Neural cell (in vitro differentiated cells): ENCODE measurements around the gene FTSJ3. TPM values are rescaled to one million over a fixed set of nuclear protein-coding genes. Genes with fewer than 3 reads are reported as not detected.
"Not testable (repeated sequence)": the region's sequence is repeated elsewhere in the genome, so short reads cannot be mapped to it uniquely, and the experiment has no call there.

Experiments
- H2AFZ ChIP-seq: fragments of 200-600, 300-800 bp; sonication (generic), shearing (Covaris generic); 2 replicates; pipeline ENCODE4 v1.6.0; 2014; ENCODE audit warnings: low read depth, mild to moderate bottlenecking, antibody characterized with exemption, low read length, moderate library complexity
- H3F3A ChIP-seq: fragments of 200-600 bp; shearing (Covaris generic); 2 replicates; pipeline ENCODE4 v1.6.1; 2016; ENCODE audit warnings: mild to moderate bottlenecking, moderate library complexity, mixed read lengths, antibody characterized with exemption, low read length; ENCODE audit not compliant: insufficient read depth, poor library complexity, severe bottlenecking
- H3K27ac ChIP-seq: fragments of 200-600, 300-800 bp; sonication (generic), shearing (Covaris generic); 2 replicates; pipeline ENCODE4 v1.5.1; 2014; ENCODE audit warnings: mild to moderate bottlenecking, low read length, moderate library complexity
- H3K27me3 ChIP-seq: fragments of 300-800, 200-600 bp; sonication (generic), shearing (Covaris generic); 2 replicates; pipeline ENCODE4 v1.6.0; 2014; ENCODE audit warnings: mild to moderate bottlenecking, low read depth, low read length, moderate library complexity; ENCODE audit not compliant: insufficient read depth
- H3K36me3 ChIP-seq: fragments of 300-800, 200-600 bp; sonication (generic), shearing (Covaris generic); 2 replicates; pipeline ENCODE4 v1.5.1; 2014; ENCODE audit warnings: mild to moderate bottlenecking, antibody characterized with exemption, low read length, moderate library complexity; ENCODE audit not compliant: insufficient read depth
- H3K4me2 ChIP-seq: fragments of 300-800, 200-600 bp; sonication (generic), shearing (Covaris generic); 2 replicates; pipeline ENCODE4 v1.6.0; 2014; ENCODE audit warnings: mild to moderate bottlenecking, low read length
- H3K4me3 ChIP-seq: fragments of 300-800, 200-600 bp; sonication (generic), shearing (Covaris generic); 2 replicates; pipeline ENCODE4 v1.5.1; 2014; ENCODE audit warnings: mild to moderate bottlenecking, low read length, moderate library complexity
- H3K79me2 ChIP-seq: fragments of 200-600 bp; shearing (Covaris generic); replicated peaks from 2 replicates; pipeline ENCODE4 v1.6.0; 2014; ENCODE audit warnings: mild to moderate bottlenecking, low read length, moderate library complexity; ENCODE audit not compliant: insufficient read depth
- H3K9ac ChIP-seq: fragments of 300-800, 200-600 bp; sonication (generic), shearing (Covaris generic); 2 replicates; pipeline ENCODE4 v1.6.1; 2016; ENCODE audit warnings: mild to moderate bottlenecking, low read length, mixed read lengths
- H3K9me2 ChIP-seq: fragments of 200-600 bp; shearing (Covaris generic); 2 replicates; pipeline ENCODE4 v1.6.1; 2016; ENCODE audit warnings: mild to moderate bottlenecking, low read length, mixed read lengths; ENCODE audit not compliant: insufficient read depth
- H3K9me3 ChIP-seq: fragments of 200-600, 300-800 bp; sonication (generic), shearing (Covaris generic); 2 replicates; pipeline ENCODE4 v1.6.1; 2016; ENCODE audit warnings: mild to moderate bottlenecking, mixed run types, low read length, moderate library complexity, mixed read lengths
- H4K20me1 ChIP-seq: fragments of 200-600 bp; shearing (Covaris generic); 2 replicates; pipeline ENCODE4 v1.6.1; 2016; ENCODE audit warnings: mild to moderate bottlenecking, mixed run types; ENCODE audit not compliant: insufficient read depth
- CTCF ChIP-seq: fragments of 450-650 bp; IDR thresholded peaks from 2 replicates; pipeline ENCODE4 v1.5.1; 2014; ENCODE audit warnings: antibody characterized with exemption, mild to moderate bottlenecking, moderate library complexity; ENCODE audit not compliant: poor library complexity, severe bottlenecking
- EP300 ChIP-seq: fragments of 450-650 bp; conservative IDR thresholded peaks from 2 replicates; pipeline ENCODE4 v1.6.1; 2014; ENCODE audit warnings: antibody characterized with exemption, mild to moderate bottlenecking, moderate library complexity; ENCODE audit not compliant: poor library complexity, severe bottlenecking
- EZH2 ChIP-seq: fragments of 200-600, 300-800 bp; shearing (Covaris generic), sonication (generic); IDR thresholded peaks from 2 replicates; pipeline ENCODE4 v1.6.1; 2014; ENCODE audit warnings: antibody characterized with exemption, low read length, borderline replicate concordance, mild to moderate bottlenecking; ENCODE audit not compliant: insufficient read depth, poor library complexity, severe bottlenecking
- MXI1 ChIP-seq: fragments of 450-650 bp; conservative IDR thresholded peaks from 2 replicates; pipeline ENCODE4 v1.6.1; 2014; ENCODE audit warnings: antibody characterized with exemption, mild to moderate bottlenecking; ENCODE audit not compliant: poor library complexity, severe bottlenecking
- POLR2AphosphoS5 ChIP-seq: IDR thresholded peaks from 2 replicates; pipeline ENCODE4 v1.6.1; 2012
- RAD21 ChIP-seq: fragments of 450-650 bp; conservative IDR thresholded peaks from 2 replicates; pipeline ENCODE4 v1.6.1; 2014; ENCODE audit warnings: antibody characterized with exemption, mild to moderate bottlenecking, moderate library complexity
- REST ChIP-seq: IDR thresholded peaks from 2 replicates; pipeline ENCODE4 v1.6.1; 2012; ENCODE audit warnings: borderline replicate concordance
- SMC3 ChIP-seq: fragments of 450-650 bp; conservative IDR thresholded peaks from 2 replicates; pipeline ENCODE4 v1.6.1; 2014; ENCODE audit warnings: antibody characterized with exemption, mild to moderate bottlenecking, moderate library complexity; ENCODE audit not compliant: poor library complexity
- TAF1 ChIP-seq: IDR thresholded peaks from 2 replicates; pipeline ENCODE4 v1.6.1; 2012; ENCODE audit warnings: low read depth
- polyA plus RNA-seq: library from polyadenylated mRNA; depleted of rRNA; stranded (reverse); fragments of >200 nt; gene quantifications from 2 replicates; pipeline ENCODE4 v1.2.3, GENCODE V29; 2014

FTSJ3 gene
- polyA plus RNA-seq, 1 donor from 2014 or later = 23.2 TPM

GRCh38 chr17:63804328-63804727, 23.1 kb downstream of the FTSJ3 start:
- H4K20me1 ChIP-seq = no peaks in the 10 kb centered on the region
- H3K9me2 ChIP-seq = no peaks in the 10 kb centered on the region
- no peak overlapping the region for H3K27ac ChIP-seq
- H3K9me3 ChIP-seq = no peaks in the 10 kb centered on the region
- H3K4me2 ChIP-seq = no peak overlapping the region
- H3K27me3 ChIP-seq = no peaks in the 10 kb centered on the region
- H2AFZ ChIP-seq = no peak overlapping the region
- H3F3A ChIP-seq = no peaks in the 10 kb centered on the region
- TF ChIP-seq TAF1 (no peak), CTCF (no peak), RAD21 (no peak)
- no peak overlapping the region for H3K4me3 ChIP-seq
- H3K79me2 ChIP-seq = no peaks in the 10 kb centered on the region
- no peaks in the 10 kb centered on the region for H3K36me3 ChIP-seq
- no peak overlapping the region for H3K9ac ChIP-seq

- no peak for TF ChIP-seq POLR2AphosphoS5
- TF ChIP-seq RAD21 = no peak
- TF ChIP-seq EP300 = no peak
- TF ChIP-seq TAF1 = no peak
- no peak for TF ChIP-seq SMC3
- Histone ChIP-seq H3K79me2 (no peaks in the 10 kb centered on the region), H3K36me3 (peaks cover 2% of the 10 kb centered on the region)
These were observed 26.7 kb downstream of the FTSJ3 start for GRCh38 chr17:63800783-63801182.

GRCh38 chr17:63798572-63799106, 28.8 kb downstream of the FTSJ3 start:
- H4K20me1 ChIP-seq = no peaks in the 10 kb centered on the region
- H3K9me3 ChIP-seq = no peaks in the 10 kb centered on the region
- no peak overlapping the region for H2AFZ ChIP-seq
- no peak overlapping the region for H3K4me3 ChIP-seq
- no peak overlapping the region for H3K4me2 ChIP-seq
- no peaks in the 10 kb centered on the region for H3F3A ChIP-seq
- H3K36me3 ChIP-seq = peaks cover 2% of the 10 kb centered on the region
- H3K9me2 ChIP-seq = no peaks in the 10 kb centered on the region
- no peak overlapping the region for H3K9ac ChIP-seq
- no peaks in the 10 kb centered on the region for H3K79me2 ChIP-seq
- no peak overlapping the region for H3K27ac ChIP-seq
- H3K27me3 ChIP-seq = no peaks in the 10 kb centered on the region
- TF ChIP-seq RAD21 (no peak), CTCF (no peak), SMC3 (no peak), EZH2 (no peak), POLR2AphosphoS5 (no peak), EP300 (no peak), MXI1 (no peak), REST (no peak), TAF1 (no peak)

More at GRCh38 chr17:63800783-63801182, 26.7 kb downstream of the FTSJ3 start:
- Histone ChIP-seq H4K20me1 (no peaks in the 10 kb centered on the region), H3K27me3 (no peaks in the 10 kb centered on the region), H3F3A (no peaks in the 10 kb centered on the region), H3K4me2 (no peak overlapping the region), H3K4me3 (no peak overlapping the region), H3K9me3 (no peaks in the 10 kb centered on the region), H3K27ac (no peak overlapping the region), H3K9me2 (no peaks in the 10 kb centered on the region), H2AFZ (no peak overlapping the region), H3K9ac (no peak overlapping the region)

GRCh38 chr17:63796375-63796774, 31.1 kb downstream of the FTSJ3 start:
- not testable (repeated sequence) for H2AFZ ChIP-seq, H3K27ac ChIP-seq, H3F3A ChIP-seq, H3K79me2 ChIP-seq, H3K9ac ChIP-seq, H4K20me1 ChIP-seq, H3K36me3 ChIP-seq, H3K9me3 ChIP-seq, H3K9me2 ChIP-seq, H3K4me2 ChIP-seq, H3K4me3 ChIP-seq, H3K27me3 ChIP-seq
